ENCODE results near the gene LYRM9.
"Not testable (repeated sequence)": the region's sequence is repeated elsewhere in the genome, so short reads cannot be mapped to it uniquely, and the experiment has no call there.

The LYRM9 gene

GRCh38 chr17:27892866-27893769 lies at the start of gene LYRM9:
LYRM9 (minus strand) TSS chr17:27893365; CDS start chr17:27882694, 10,671 bp downstream.
- peak; percentile 81 to 89 (median 89) for DNase-seq (ENCODE audit: low read depth in 2 of 3, low spot score in 1 of 3)

- DNase-seq (ENCODE audit: low read depth in 2 of 3, low spot score in 1 of 3), result no peak
Measured at GRCh38 chr17:27940503-27941428, 47.6 kb upstream of the LYRM9 start.

GRCh38 chr17:27939474-27940465 lies 46.6 kb upstream of the LYRM9 start:
- DNase-seq (ENCODE audit: low read depth in 2 of 3, low spot score in 1 of 3), result no peak

- no peak for DNase-seq (ENCODE audit: low read depth in 2 of 3, low spot score in 1 of 3)
Measured at GRCh38 chr17:27938864-27939263, 45.7 kb upstream of the LYRM9 start.

- no peak for DNase-seq (ENCODE audit: low read depth in 2 of 3, low spot score in 1 of 3)
Measured at GRCh38 chr17:27938241-27938640, 45.1 kb upstream of the LYRM9 start.

GRCh38 chr17:27937025-27937546 lies 43.9 kb upstream of the LYRM9 start:
- no peak for DNase-seq (ENCODE audit: low read depth in 2 of 3, low spot score in 1 of 3)

GRCh38 chr17:27930000-27930399 lies 36.8 kb upstream of the LYRM9 start:
- DNase-seq (ENCODE audit: low read depth in 2 of 3, low spot score in 1 of 3), result no peak

- DNase-seq (ENCODE audit: low read depth in 2 of 3, low spot score in 1 of 3), result no peak
Measured at GRCh38 chr17:27928587-27928986, 35.4 kb upstream of the LYRM9 start.

- no peak for DNase-seq (ENCODE audit: low read depth in 2 of 3, low spot score in 1 of 3)
Measured at GRCh38 chr17:27927781-27928180, 34.6 kb upstream of the LYRM9 start.

- no peak for DNase-seq (ENCODE audit: low read depth in 2 of 3, low spot score in 1 of 3)
Measured at GRCh38 chr17:27921599-27921998, 28.4 kb upstream of the LYRM9 start.

GRCh38 chr17:27921077-27921476 lies 27.9 kb upstream of the LYRM9 start:
- DNase-seq (ENCODE audit: low read depth in 2 of 3, low spot score in 1 of 3), result no peak

GRCh38 chr17:27920569-27920968 lies 27.4 kb upstream of the LYRM9 start:
- no peak for DNase-seq (ENCODE audit: low read depth in 2 of 3, low spot score in 1 of 3)

GRCh38 chr17:27919079-27919478 lies 25.9 kb upstream of the LYRM9 start:
- no peak for DNase-seq (ENCODE audit: low read depth in 2 of 3, low spot score in 1 of 3)

GRCh38 chr17:27918498-27918897 lies 25.3 kb upstream of the LYRM9 start:
- DNase-seq (ENCODE audit: low read depth in 2 of 3, low spot score in 1 of 3), result no peak

GRCh38 chr17:27917000-27917399 lies 23.8 kb upstream of the LYRM9 start:
- DNase-seq (ENCODE audit: low read depth in 2 of 3, low spot score in 1 of 3), result no peak

- no peak for DNase-seq (ENCODE audit: low read depth in 2 of 3, low spot score in 1 of 3)
Measured at GRCh38 chr17:27915709-27916108, 22.5 kb upstream of the LYRM9 start.

- no peak for DNase-seq (ENCODE audit: low read depth in 2 of 3, low spot score in 1 of 3)
Measured at GRCh38 chr17:27914382-27914781, 21.2 kb upstream of the LYRM9 start.

GRCh38 chr17:27912964-27913363 lies 19.8 kb upstream of the LYRM9 start:
- DNase-seq (ENCODE audit: low read depth in 2 of 3, low spot score in 1 of 3), result no peak

GRCh38 chr17:27912299-27912698 lies 19.1 kb upstream of the LYRM9 start:
- not testable (repeated sequence) for DNase-seq (ENCODE audit: low read depth in 2 of 3, low spot score in 1 of 3)

- no peak for DNase-seq (ENCODE audit: low read depth in 2 of 3, low spot score in 1 of 3)
Measured at GRCh38 chr17:27907976-27908558, 14.9 kb upstream of the LYRM9 start.
